ENCODE results near the gene OR2D3.
"Not testable (repeated sequence)": the region's sequence is repeated elsewhere in the genome, so short reads cannot be mapped to it uniquely, and the experiment has no call there.

OR2D3 gene

GRCh38 chr11:6928916-6929315 is 8.1 kb downstream of the OR2D3 start:
- no peak for DNase-seq

- no peak for DNase-seq
Measured at GRCh38 chr11:6931146-6931713, 10.4 kb downstream of the OR2D3 start.

DNA sequence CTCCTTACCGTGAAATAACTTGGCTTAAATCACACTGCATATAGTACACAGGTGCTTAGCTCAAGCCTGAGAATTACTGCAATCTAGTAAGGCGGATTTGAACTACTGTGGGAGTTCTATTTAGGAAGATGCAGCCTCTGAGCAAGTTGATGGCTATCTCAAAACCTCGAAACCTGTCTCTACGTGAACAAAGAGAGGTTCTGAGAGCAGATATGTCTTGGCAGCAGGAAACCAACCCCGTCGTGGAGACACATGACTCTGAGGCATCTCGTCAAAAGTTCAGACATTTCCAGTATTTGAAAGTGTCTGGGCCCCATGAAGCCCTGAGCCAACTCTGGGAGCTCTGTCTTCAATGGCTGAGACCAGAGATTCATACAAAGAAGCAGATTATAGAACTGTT is 11.3 kb downstream of the OR2D3 start:
- DNase-seq = no peak

- DNase-seq = no peak
Measured at GRCh38 chr11:6941970-6942369, 21.2 kb downstream of the OR2D3 start.

DNA sequence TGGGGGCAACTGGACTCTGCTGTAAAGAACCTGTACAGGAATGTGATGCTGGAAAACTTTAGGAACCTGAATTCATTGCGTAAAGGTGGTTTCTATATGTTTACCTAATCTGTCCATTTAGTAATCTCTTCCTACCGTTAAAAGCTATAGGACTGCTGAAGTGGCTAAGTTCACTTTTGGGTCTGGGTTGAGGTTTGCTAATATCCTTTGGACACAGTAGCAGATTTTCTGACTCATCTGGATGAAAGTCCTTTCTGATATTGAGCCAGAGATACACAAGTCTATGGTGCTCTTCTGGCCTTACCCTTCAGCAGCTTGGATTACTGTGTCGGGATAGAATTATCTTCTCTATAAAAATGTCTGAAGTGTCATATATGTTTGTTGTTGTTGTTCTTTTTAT is 22.3 kb downstream of the OR2D3 start:
- DNase-seq = no peak

GRCh38 chr11:6954248-6954647 is 33.4 kb downstream of the OR2D3 start:
- not testable (repeated sequence) for DNase-seq

GRCh38 chr11:6962141-6962540 is 41.3 kb downstream of the OR2D3 start:
- no peak for DNase-seq

DNA sequence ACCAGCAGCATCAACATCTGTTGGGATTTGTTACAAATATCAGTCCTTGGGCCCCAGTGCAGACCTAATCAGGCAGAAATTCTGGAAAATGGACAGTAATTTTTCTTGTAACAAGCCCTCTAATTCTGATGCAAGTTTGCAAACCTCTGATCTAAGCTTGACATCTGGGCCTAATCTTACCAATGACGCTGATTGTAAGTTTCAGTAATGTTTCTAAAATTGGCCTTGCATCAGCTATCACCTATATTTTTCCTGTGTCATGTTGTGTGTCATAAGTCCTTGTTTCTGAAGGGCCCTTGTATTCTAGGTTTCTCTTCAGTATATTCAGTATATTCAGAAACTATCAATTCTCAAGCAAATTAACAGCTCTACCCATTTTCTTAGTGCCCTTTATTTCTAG is 41.9 kb downstream of the OR2D3 start:
- DNase-seq = no peak

DNA sequence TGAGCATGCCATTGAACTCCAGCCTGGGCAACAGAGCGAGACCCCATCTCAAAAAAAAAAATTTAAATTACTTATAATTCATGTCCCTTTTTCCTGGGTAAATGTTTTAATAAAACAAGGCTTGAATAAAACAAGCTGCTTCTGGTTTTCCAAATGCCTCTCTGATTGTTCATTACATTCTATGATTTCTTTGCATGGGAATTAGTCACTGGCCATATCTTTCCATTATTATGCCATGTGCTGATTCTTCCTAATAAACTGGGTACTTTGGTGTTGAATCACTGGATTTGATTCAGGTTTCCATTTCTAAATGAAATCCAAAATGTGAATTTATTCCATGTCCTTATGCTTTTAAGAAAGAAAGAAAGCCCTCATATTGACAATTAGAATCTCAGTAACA is 48.0 kb downstream of the OR2D3 start:
- no peak for DNase-seq

DNA sequence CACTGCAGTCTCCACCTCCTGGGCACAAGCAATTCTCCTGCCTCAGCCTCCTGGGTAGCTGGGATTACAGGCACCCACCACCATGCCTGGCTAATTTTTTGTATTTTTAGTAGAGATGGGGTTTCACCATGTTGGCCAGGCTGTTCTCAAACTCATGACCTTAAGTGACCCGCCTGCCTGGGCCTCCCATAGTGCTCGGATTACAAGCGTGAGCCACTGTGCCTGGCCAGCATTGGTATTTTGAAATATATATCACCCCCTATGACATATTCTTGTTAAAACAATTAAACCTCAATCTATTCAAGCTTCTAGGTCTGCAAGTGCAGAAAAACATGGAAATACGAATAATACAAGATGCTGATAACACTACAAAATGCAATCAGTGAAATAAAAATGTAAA is 49.1 kb downstream of the OR2D3 start:
- not testable (repeated sequence) for DNase-seq
